ENCODE measurements around the gene MMGT1.

- no peak for TF ChIP-seq POLR2A (IDR thresholded peaks at IDR 0.05)
- TF ChIP-seq, protein P1, sequence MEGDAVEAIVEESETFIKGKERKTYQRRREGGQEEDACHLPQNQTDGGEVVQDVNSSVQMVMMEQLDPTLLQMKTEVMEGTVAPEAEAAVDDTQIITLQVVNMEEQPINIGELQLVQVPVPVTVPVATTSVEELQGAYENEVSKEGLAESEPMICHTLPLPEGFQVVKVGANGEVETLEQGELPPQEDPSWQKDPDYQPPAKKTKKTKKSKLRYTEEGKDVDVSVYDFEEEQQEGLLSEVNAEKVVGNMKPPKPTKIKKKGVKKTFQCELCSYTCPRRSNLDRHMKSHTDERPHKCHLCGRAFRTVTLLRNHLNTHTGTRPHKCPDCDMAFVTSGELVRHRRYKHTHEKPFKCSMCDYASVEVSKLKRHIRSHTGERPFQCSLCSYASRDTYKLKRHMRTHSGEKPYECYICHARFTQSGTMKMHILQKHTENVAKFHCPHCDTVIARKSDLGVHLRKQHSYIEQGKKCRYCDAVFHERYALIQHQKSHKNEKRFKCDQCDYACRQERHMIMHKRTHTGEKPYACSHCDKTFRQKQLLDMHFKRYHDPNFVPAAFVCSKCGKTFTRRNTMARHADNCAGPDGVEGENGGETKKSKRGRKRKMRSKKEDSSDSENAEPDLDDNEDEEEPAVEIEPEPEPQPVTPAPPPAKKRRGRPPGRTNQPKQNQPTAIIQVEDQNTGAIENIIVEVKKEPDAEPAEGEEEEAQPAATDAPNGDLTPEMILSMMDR (IDR thresholded peaks at IDR 0.05) = no peak
Measured at GRCh38 chrX:136015016-136015415, 41.2 kb upstream of the MMGT1 start.

Measured in Peyer's patch (tissue), 4 donors.